Endodermal cell (in vitro differentiated cells): ENCODE results near the gene FBXO41. TPM values are rescaled to one million over a fixed set of nuclear protein-coding genes. Genes with fewer than 3 reads are reported as not detected.
A peak's percentile ranks its signal among the peaks of the same experiment; 100 is the strongest.

Source experiments
- DNase-seq: peaks from one replicate; pipeline ENCODE4 v3.0.0-alpha.2; 2017
- H3K27ac ChIP-seq: 2 replicates; pipeline ENCODE4 v1.5.1; 2013; ENCODE audit warnings: mild to moderate bottlenecking, low read depth, low read length, moderate library complexity
- H3K27me3 ChIP-seq: 2 replicates; pipeline ENCODE4 v1.6.1; 2013; ENCODE audit warnings: mild to moderate bottlenecking, low read length, moderate library complexity; ENCODE audit not compliant: insufficient read depth, control insufficient read depth, poor library complexity, severe bottlenecking
- H3K36me3 ChIP-seq: 2 replicates; pipeline ENCODE4 v1.7.0; 2013; ENCODE audit warnings: mild to moderate bottlenecking, low read length, moderate library complexity; ENCODE audit not compliant: control insufficient read depth, insufficient read depth
- H3K4me1 ChIP-seq: one replicate; pipeline ENCODE4 v1.7.0; 2013; ENCODE audit warnings: low read length; ENCODE audit not compliant: control insufficient read depth, insufficient read depth
- H3K4me3 ChIP-seq: 2 replicates; pipeline ENCODE4 v1.5.1; 2013; ENCODE audit warnings: mild to moderate bottlenecking, low read length, moderate library complexity
- H3K9ac ChIP-seq: 2 replicates; pipeline ENCODE4 v1.6.1; 2013; ENCODE audit warnings: mild to moderate bottlenecking, low read length, moderate library complexity; ENCODE audit not compliant: poor library complexity, severe bottlenecking; ENCODE audit errors: extremely low read depth
- H3K9me3 ChIP-seq: 2 replicates; pipeline ENCODE4 v1.6.1; 2013; ENCODE audit warnings: mild to moderate bottlenecking, low read length, moderate library complexity; ENCODE audit not compliant: control insufficient read depth
- H3K27ac Mint-ChIP-seq: 2 replicates; pipeline ENCODE4 v1.8.0; 2020; ENCODE audit warnings: mixed read lengths
- H3K27me3 Mint-ChIP-seq: 2 replicates; pipeline ENCODE4 v1.8.0; 2021; ENCODE audit warnings: mild to moderate bottlenecking, mixed read lengths; ENCODE audit not compliant: insufficient read depth
- H3K36me3 Mint-ChIP-seq: 2 replicates; pipeline ENCODE4 v1.8.0; 2020; ENCODE audit warnings: low read depth, mixed read lengths
- H3K4me1 Mint-ChIP-seq: 2 replicates; pipeline ENCODE4 v1.8.0; 2020; ENCODE audit warnings: mixed read lengths
- H3K4me3 Mint-ChIP-seq: 2 replicates; pipeline ENCODE4 v1.8.0; 2020; ENCODE audit warnings: mild to moderate bottlenecking, moderate library complexity, mixed read lengths
- H3K9me3 Mint-ChIP-seq: 2 replicates; pipeline ENCODE4 v1.8.0; 2020; ENCODE audit warnings: mild to moderate bottlenecking, mixed read lengths
- WGBS, 2 experiments: methylation state at CpG; one replicate each; pipeline versions ENCODE4 v1.1.5 to v1.1.7; 2013; ENCODE audit warnings: missing lambda C conversion rate in 2 of 2, mixed read lengths in 1 of 2; ENCODE audit not compliant: insufficient coverage in 1 of 2, insufficient read length in 1 of 2; 5-methylcytosine and 5-hydroxymethylcytosine counted together
- total RNA-seq, 2 donors: library from RNA; stranded (reverse); fragmentation: NEBNext Ultra II Directional in 1 of 2; extraction: Animal tissue kit (Norgen Biotek cat#: 25700) in 1 of 2; gene quantifications; 2 replicates in 1 of 2; 3 replicates in 1 of 2; pipeline ENCODE4 v1.2.1, GENCODE V29; 2021
- TF ChIP-seq, protein P1 (sequence below): fragments of 200-600 bp; sonication (generic); conservative IDR thresholded peaks from 2 replicates; pipeline ENCODE4 v1.5.0; 2021; ENCODE audit warnings: antibody characterized with exemption, mild to moderate bottlenecking

Gene FBXO41
- total RNA-seq, 2 donors from 2014 or later = 9.0 to 11.2 TPM

- peaks cover 9% of the 10 kb centered on the region for H3K36me3 Mint-ChIP-seq
- H3K4me1 Mint-ChIP-seq = peaks cover 2% of the 10 kb centered on the region
- Histone ChIP-seq H3K4me1 (no peaks in the 10 kb centered on the region), H3K27ac (no peak overlapping the region), H3K4me3 (no peak overlapping the region), H3K36me3 (peaks cover 13% of the 10 kb centered on the region), H3K27me3 (no peaks in the 10 kb centered on the region), H3K9ac (no peak overlapping the region), H3K9me3 (no peaks in the 10 kb centered on the region)
- TF ChIP-seq, protein P1, sequence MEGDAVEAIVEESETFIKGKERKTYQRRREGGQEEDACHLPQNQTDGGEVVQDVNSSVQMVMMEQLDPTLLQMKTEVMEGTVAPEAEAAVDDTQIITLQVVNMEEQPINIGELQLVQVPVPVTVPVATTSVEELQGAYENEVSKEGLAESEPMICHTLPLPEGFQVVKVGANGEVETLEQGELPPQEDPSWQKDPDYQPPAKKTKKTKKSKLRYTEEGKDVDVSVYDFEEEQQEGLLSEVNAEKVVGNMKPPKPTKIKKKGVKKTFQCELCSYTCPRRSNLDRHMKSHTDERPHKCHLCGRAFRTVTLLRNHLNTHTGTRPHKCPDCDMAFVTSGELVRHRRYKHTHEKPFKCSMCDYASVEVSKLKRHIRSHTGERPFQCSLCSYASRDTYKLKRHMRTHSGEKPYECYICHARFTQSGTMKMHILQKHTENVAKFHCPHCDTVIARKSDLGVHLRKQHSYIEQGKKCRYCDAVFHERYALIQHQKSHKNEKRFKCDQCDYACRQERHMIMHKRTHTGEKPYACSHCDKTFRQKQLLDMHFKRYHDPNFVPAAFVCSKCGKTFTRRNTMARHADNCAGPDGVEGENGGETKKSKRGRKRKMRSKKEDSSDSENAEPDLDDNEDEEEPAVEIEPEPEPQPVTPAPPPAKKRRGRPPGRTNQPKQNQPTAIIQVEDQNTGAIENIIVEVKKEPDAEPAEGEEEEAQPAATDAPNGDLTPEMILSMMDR = no peak
- H3K9me3 Mint-ChIP-seq = no peaks in the 10 kb centered on the region
- no peak for DNase-seq
- WGBS, 2 experiments = 85 to 91% methylated on average over 8 to 9 of the region's 9 CpGs
- no peaks in the 10 kb centered on the region for H3K27me3 Mint-ChIP-seq
- no peak overlapping the region for H3K27ac Mint-ChIP-seq
- H3K4me3 Mint-ChIP-seq = no peak overlapping the region
Observed at GRCh38 chr2:73258913-73259215, 25.4 kb downstream of the FBXO41 start.

GRCh38 chr2:73258186-73258912 is 25.9 kb downstream of the FBXO41 start:
- 88 to 100% methylated on average over 3 to 7 of the region's 8 CpGs for WGBS, 2 experiments
- no peak overlapping the region for H3K27ac ChIP-seq
- H3K4me3 ChIP-seq = no peak overlapping the region
- no peak overlapping the region for H3K27ac Mint-ChIP-seq
- H3K36me3 ChIP-seq = peaks cover 18% of the 10 kb centered on the region
- peaks cover 13% of the 10 kb centered on the region for H3K36me3 Mint-ChIP-seq
- TF ChIP-seq, protein P1 = no peak
- no peaks in the 10 kb centered on the region for H3K27me3 Mint-ChIP-seq
- no peak overlapping the region for H3K4me3 Mint-ChIP-seq
- peak; percentile 40 for DNase-seq
- H3K9ac ChIP-seq = no peak overlapping the region
- no peaks in the 10 kb centered on the region for H3K27me3 ChIP-seq
- no peaks in the 10 kb centered on the region for H3K9me3 ChIP-seq
- peaks cover 2% of the 10 kb centered on the region for H3K4me1 Mint-ChIP-seq
- no peaks in the 10 kb centered on the region for H3K9me3 Mint-ChIP-seq
- H3K4me1 ChIP-seq = no peaks in the 10 kb centered on the region

DNA sequence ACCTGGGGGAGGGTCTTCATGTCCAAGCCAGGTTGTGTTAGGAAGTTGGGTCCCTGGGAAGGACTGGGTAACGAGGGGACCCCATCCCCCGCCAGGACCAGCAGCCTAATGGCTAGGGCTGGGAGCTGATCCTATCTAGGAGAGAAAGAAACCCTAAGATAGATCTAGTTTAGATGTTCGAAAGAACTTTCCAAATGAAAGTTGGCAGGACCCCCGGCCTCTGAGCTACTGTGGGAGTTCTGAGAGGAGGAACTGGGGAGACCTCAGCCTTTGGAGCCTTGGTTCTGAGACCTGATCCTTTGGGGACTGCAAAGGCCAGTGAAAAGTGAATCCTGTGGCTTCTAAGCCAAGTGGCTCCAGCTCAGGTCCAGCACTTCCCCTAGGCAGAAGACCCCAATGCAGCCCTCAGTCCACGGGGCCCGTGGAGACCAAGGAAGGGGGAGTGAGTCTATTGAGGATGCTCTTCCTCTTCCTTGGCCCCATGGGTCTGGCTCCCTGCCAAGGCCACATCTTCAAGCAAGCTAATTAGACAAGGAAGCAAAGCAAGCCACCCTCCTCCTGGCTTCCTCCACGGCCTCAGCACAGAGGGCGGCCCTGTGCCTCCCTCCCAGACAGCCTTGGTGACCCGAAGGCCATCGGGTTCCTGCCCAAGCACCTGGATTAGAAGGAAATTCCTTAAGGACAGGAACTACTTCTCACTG is 26.7 kb downstream of the FBXO41 start:
- DNase-seq = peak; percentile 36
- Mint-ChIP-seq H3K27ac (no peak overlapping the region), H3K4me1 (peaks cover 2% of the 10 kb centered on the region), H3K9me3 (no peaks in the 10 kb centered on the region), H3K27me3 (no peaks in the 10 kb centered on the region), H3K36me3 (peaks cover 21% of the 10 kb centered on the region), H3K4me3 (no peak overlapping the region)
- Histone ChIP-seq H3K27me3 (no peaks in the 10 kb centered on the region), H3K9ac (no peak overlapping the region), H3K27ac (no peak overlapping the region), H3K4me3 (no peak overlapping the region), H3K36me3 (peaks cover 26% of the 10 kb centered on the region), H3K4me1 (no peaks in the 10 kb centered on the region), H3K9me3 (no peaks in the 10 kb centered on the region)
- 87 to 90% methylated on average over 6 to 10 of the region's 10 CpGs for WGBS, 2 experiments
- TF ChIP-seq, protein P1 = no peak
